ENCODE data around the gene ABHD4.
A peak's percentile ranks its signal among the peaks of the same experiment; 100 is the strongest.
"Not testable (repeated sequence)": the region's sequence is repeated elsewhere in the genome, so short reads cannot be mapped to it uniquely, and the experiment has no call there.

ABHD4 gene

GRCh38 chr14:22593189-22593588 is 4.9 kb upstream of the ABHD4 start:
- DNase-seq = no peak

GRCh38 chr14:22593601-22594000 is 4.5 kb upstream of the ABHD4 start:
- DNase-seq = no peak

- no peak for DNase-seq
These were observed 3.9 kb upstream of the ABHD4 start for GRCh38 chr14:22594156-22594716.

- no peak for DNase-seq
These were observed 1.7 kb upstream of the ABHD4 start for GRCh38 chr14:22596354-22596879.

- DNase-seq = no peak
These were observed 835 bp upstream of the ABHD4 start for GRCh38 chr14:22597265-22597664.

- DNase-seq = no peak
These were observed 365 bp upstream of the ABHD4 start for GRCh38 chr14:22597771-22598098.

GRCh38 chr14:22598896-22599244 is 770 bp downstream of the ABHD4 start:
- no peak for DNase-seq

GRCh38 chr14:22599349-22599748 is 1.2 kb downstream of the ABHD4 start:
- DNase-seq = no peak

- no peak for DNase-seq
These were observed 1.9 kb downstream of the ABHD4 start for GRCh38 chr14:22600027-22600426.

- DNase-seq = no peak
These were observed 3.4 kb downstream of the ABHD4 start for GRCh38 chr14:22601456-22601855.

GRCh38 chr14:22601996-22602395 is 3.9 kb downstream of the ABHD4 start:
- no peak for DNase-seq

- DNase-seq = no peak
These were observed 4.8 kb downstream of the ABHD4 start for GRCh38 chr14:22602862-22603261.

GRCh38 chr14:22606380-22606779 is 8.3 kb downstream of the ABHD4 start:
- DNase-seq = no peak

- no peak for DNase-seq
These were observed 9.2 kb downstream of the ABHD4 start for GRCh38 chr14:22607291-22607690.

- DNase-seq = no peak
These were observed 12.8 kb downstream of the ABHD4 start for GRCh38 chr14:22610931-22611330.

- no peak for DNase-seq
These were observed 15.1 kb downstream of the ABHD4 start for GRCh38 chr14:22613106-22613695.

GRCh38 chr14:22613736-22614239 is 15.7 kb downstream of the ABHD4 start:
- no peak for DNase-seq

GRCh38 chr14:22614240-22614799 is 16.2 kb downstream of the ABHD4 start:
- DNase-seq = peak; percentile 53

- not testable (repeated sequence) for DNase-seq
These were observed 17.7 kb downstream of the ABHD4 start for GRCh38 chr14:22615765-22616164.

GRCh38 chr14:22622255-22622654 is 24.2 kb downstream of the ABHD4 start:
- DNase-seq = no peak

- DNase-seq = no peak
These were observed 24.9 kb downstream of the ABHD4 start for GRCh38 chr14:22623047-22623446.

- no peak for DNase-seq
These were observed 28.5 kb downstream of the ABHD4 start for GRCh38 chr14:22626590-22626989.

- no peak for DNase-seq
These were observed 29.6 kb downstream of the ABHD4 start for GRCh38 chr14:22627506-22628263.

- DNase-seq = no peak
These were observed 31.3 kb downstream of the ABHD4 start for GRCh38 chr14:22629361-22629760.

All from right forelimb (tissue), 1 donor.